HepG2 (cell line): Measurements from ENCODE around the gene CAPN9. TPM values are rescaled to one million over a fixed set of nuclear protein-coding genes. Genes with fewer than 3 reads are reported as not detected.

Experiments used
- ATAC-seq: fragments of 200-7000 bp; cut with Tn5 transposase; 3 replicates; pipeline ENCODE4 v1.9.1; 2020; ENCODE audit warnings: mild to moderate bottlenecking, moderate library complexity
- BruUV-seq: library from RNA; stranded (reverse); fragments of 400-500 nt; replicated peaks from 2 replicates; lab custom pipeline; 2021; lab: Mats Ljungman, UMichigan
- CTCF ChIA-PET: fragments of 300-600 bp; formaldehyde crosslinking; extraction: SDS; loops from one replicate; lab custom pipeline; 2021; ENCODE audit warnings: low total read pairs, inconsistent platforms, low intra/inter-chr PET ratio; lab: Yijun Ruan, JAX
- POLR2A ChIA-PET: fragments of 350-600 bp; sonication (Branson Sonifier 250); formaldehyde crosslinking; loops from one replicate; lab custom pipeline; 2020; ENCODE audit warnings: antibody characterized with exemption, inconsistent platforms; lab: Yijun Ruan, JAX
- DNase-seq: peaks from one replicate; pipeline ENCODE4 v3.0.0-alpha.2; 2015; ENCODE audit warnings: low spot score
- FAIRE-seq: peaks from 3 replicates; lab custom pipeline; 2011; peaks lifted over from hg19 to GRCh38; lab: Jason Lieb, UNC
- H2AFZ ChIP-seq: one replicate; pipeline ENCODE4 v1.6.1; 2011; ENCODE audit warnings: low read length, inconsistent platforms
- H3K27ac ChIP-seq: fragments of 300-600 bp; 3 replicates; pipeline ENCODE4 v1.8.0; 2011; ENCODE audit warnings: mixed run types, mild to moderate bottlenecking, mixed read lengths, low read length, inconsistent platforms; ENCODE audit not compliant: insufficient read depth; ENCODE audit errors: extremely low read length
- H3K27me3 ChIP-seq, 2 experiments: fragments of 200-600 bp in 1 of 2; 2 replicates in 1 of 2; 3 replicates in 1 of 2; pipeline versions ENCODE4 v1.6.0 to v1.8.0; 2011; ENCODE audit warnings: low read length in 2 of 2, mild to moderate bottlenecking in 2 of 2, moderate library complexity in 2 of 2, inconsistent platforms in 1 of 2; ENCODE audit not compliant: insufficient read depth in 2 of 2, control insufficient read depth in 1 of 2
- H3K36me3 ChIP-seq, 2 experiments: fragments of 200-600 bp in 1 of 2; replicated peaks in 1 of 2; 2 replicates in 1 of 2; 3 replicates in 1 of 2; pipeline versions ENCODE4 v1.5.1 to v1.8.0; 2011; ENCODE audit warnings: low read length in 2 of 2, inconsistent platforms in 1 of 2; ENCODE audit not compliant: insufficient read depth in 2 of 2, control insufficient read depth in 1 of 2
- H3K4me1 ChIP-seq: 2 replicates; pipeline ENCODE4 v1.5.1; 2012; ENCODE audit warnings: low read length, inconsistent platforms; ENCODE audit not compliant: insufficient read depth
- H3K4me2 ChIP-seq: 2 replicates; pipeline ENCODE4 v1.6.0; 2011; ENCODE audit warnings: low read depth, low read length, inconsistent platforms
- H3K4me3 ChIP-seq, 3 experiments: fragments of 200-600 bp in 1 of 3; sonication (generic), shearing (Covaris generic) in 1 of 3; replicated peaks in 1 of 3; 2 replicates each; pipeline ENCODE4 v1.5.1; 2011 to 2016; ENCODE audit warnings: low read length in 3 of 3, inconsistent platforms in 2 of 3, low read depth in 2 of 3, mild to moderate bottlenecking in 2 of 3, control low read depth in 1 of 3, mixed read lengths in 1 of 3; ENCODE audit not compliant: insufficient read depth in 1 of 3
- H3K79me2 ChIP-seq: one replicate; pipeline ENCODE4 v1.6.1; 2011; ENCODE audit warnings: low read length, inconsistent platforms; ENCODE audit not compliant: insufficient read depth
- H3K9ac ChIP-seq: 2 replicates; pipeline ENCODE4 v1.6.0; 2011; ENCODE audit warnings: mild to moderate bottlenecking, low read depth, low read length, inconsistent platforms; ENCODE audit not compliant: insufficient read depth
- H3K9me3 ChIP-seq: 2 replicates; pipeline ENCODE4 v1.5.1; 2012; ENCODE audit warnings: mild to moderate bottlenecking, low read length
- H4K20me1 ChIP-seq: 2 replicates; pipeline ENCODE4 v1.6.0; 2011; ENCODE audit warnings: inconsistent platforms, mild to moderate bottlenecking, low read length, moderate library complexity; ENCODE audit not compliant: insufficient read depth
- GFI1 ChIP-seq: sonication (generic); formaldehyde crosslinking; IDR thresholded peaks from 2 replicates; pipeline ENCODE4 v1.5.0; 2020; ENCODE audit warnings: missing genetic modification reagents, mild to moderate bottlenecking, borderline replicate concordance
- KDM2A ChIP-seq: sonication (generic); formaldehyde crosslinking; IDR thresholded peaks from 2 replicates; pipeline ENCODE4 v1.4.0; 2020; ENCODE audit warnings: low read depth, missing genetic modification reagents, borderline replicate concordance
- TCF12 ChIP-seq, 2 experiments: fragments of 450-650 bp in 1 of 2; sonication (generic) in 1 of 2; formaldehyde crosslinking in 1 of 2; IDR thresholded peaks; 2 replicates each; pipeline versions ENCODE4 v1.6.1 to v1.8.0; 2017 to 2022; ENCODE audit warnings: antibody characterized with exemption in 1 of 2, mild to moderate bottlenecking in 1 of 2, missing genetic modification reagents in 1 of 2, moderate library complexity in 1 of 2
- ZNF678 ChIP-seq: sonication (generic); formaldehyde crosslinking; IDR thresholded peaks from 2 replicates; pipeline ENCODE4 v1.4.0; 2020; ENCODE audit warnings: mild to moderate bottlenecking, missing genetic modification reagents
- WGBS: methylation state at CpG from one replicate; pipeline ENCODE4 v1.1.6; 2017; ENCODE audit warnings: low lambda C conversion rate; 5-methylcytosine and 5-hydroxymethylcytosine counted together
- in situ Hi-C: cut with HindIII; loops from 2 replicates; pipeline ENCODE4 v1.10.0; 2017; ENCODE audit warnings: low pct_unique_long_range_greater_than_20kb; ENCODE audit not compliant: extremely low pct_ligation_motif_present
- intact Hi-C: fragments of 100-400 bp; cut with micrococcal nuclease; formaldehyde crosslinking; loops from one replicate; pipeline ENCODE4 v1.10.0; 2022; ENCODE audit not compliant: unreplicated experiment
- polyA plus RNA-seq, 8 experiments: library from polyadenylated mRNA; depleted of rRNA in 3 of 8; stranded (reverse) in 7 of 8; unstranded in 1 of 8; fragments of >200 nt; fragmentation: Illumina TruSeq in 4 of 8; extraction: Trizol in 4 of 8; gene quantifications; 2 replicates each; pipeline versions ENCODE4 v1.2.1 to v1.2.3, GENCODE V29; 2011 to 2016; ENCODE audit warnings: low read depth in 4 of 8, missing spikeins in 1 of 8, mixed read lengths in 1 of 8; ENCODE audit not compliant: insufficient read depth in 1 of 8
- total RNA-seq, 5 experiments: library from RNA; depleted of rRNA; stranded (reverse); fragments of >200 nt; fragmentation: Illumina TruSeq; extraction: Trizol; gene quantifications; 2 replicates each; pipeline ENCODE4 v1.2.3, GENCODE V29; 2016; ENCODE audit warnings: low read depth in 1 of 5
- TF ChIP-seq, protein P1 (sequence below): sonication (generic); formaldehyde crosslinking; IDR thresholded peaks from 2 replicates; pipeline ENCODE4 v1.4.0; 2020; ENCODE audit warnings: mild to moderate bottlenecking, missing genetic modification reagents
- TF ChIP-seq, protein P2 (sequence below): sonication (generic); formaldehyde crosslinking; IDR thresholded peaks from 2 replicates; pipeline ENCODE4 v1.5.0; 2020; ENCODE audit warnings: missing genetic modification reagents
- TF ChIP-seq, protein P3 (sequence below): sonication (generic); formaldehyde crosslinking; IDR thresholded peaks from 2 replicates; pipeline ENCODE4 v1.4.0; 2020; ENCODE audit warnings: mild to moderate bottlenecking, missing genetic modification reagents
- TF ChIP-seq, protein P4 (sequence below): sonication (generic); formaldehyde crosslinking; IDR thresholded peaks from 2 replicates; pipeline ENCODE4 v1.8.0; 2022; ENCODE audit warnings: mild to moderate bottlenecking, missing genetic modification reagents, moderate library complexity

The CAPN9 gene
- total and polyA plus RNA-seq, 2 of the 13 experiments (the other 11 are each of a cell fraction or from before 2014, with no cell fraction given) = 0.04 to 0.31 TPM

DNA sequence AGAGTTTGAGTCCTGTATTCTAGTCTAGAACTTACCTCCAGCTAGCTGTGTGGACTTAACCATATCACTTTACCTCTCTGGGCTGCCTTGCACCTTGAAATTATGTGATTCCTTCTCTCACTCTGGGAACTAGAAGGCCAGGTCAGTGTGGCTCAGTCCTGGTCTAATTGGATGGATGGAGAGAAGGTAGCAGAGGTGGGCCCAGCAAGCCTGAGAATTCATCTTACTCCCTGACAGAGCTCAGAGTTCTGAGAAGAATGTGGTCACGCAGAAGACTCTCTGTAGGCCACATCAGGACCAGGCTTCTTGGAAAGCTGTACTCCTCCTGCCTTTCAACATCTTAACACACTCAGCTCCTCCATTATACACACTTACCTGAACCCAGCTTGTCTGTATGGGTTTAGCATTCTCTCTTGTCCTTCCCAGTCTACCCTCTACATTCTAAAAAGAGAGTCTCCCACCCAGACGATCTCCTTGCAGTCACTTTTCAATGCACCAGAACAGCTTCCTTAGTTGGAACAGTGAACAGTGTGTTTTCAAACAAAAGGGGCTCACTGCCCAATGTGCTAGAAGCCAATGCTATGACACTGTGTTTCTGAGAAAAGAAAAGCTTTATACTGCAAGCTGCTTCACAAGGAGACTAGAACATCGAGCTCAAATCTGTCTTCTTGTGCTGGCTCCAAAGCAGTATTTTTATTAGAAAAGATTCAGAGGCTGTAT lies 60.5 kb downstream of the CAPN9 start:
- Histone ChIP-seq H3K9me3 (peaks cover 5% of the 10 kb centered on the region), H2AFZ (no peak overlapping the region), H3K4me2 (no peak overlapping the region), H3K79me2 (no peaks in the 10 kb centered on the region), H3K27ac (no peak overlapping the region), H3K9ac (no peak overlapping the region), H4K20me1 (no peaks in the 10 kb centered on the region), H3K36me3 (no peaks in the 10 kb centered on the region), H3K4me3 (no peak overlapping the region), H3K4me1 (no peaks in the 10 kb centered on the region), H3K27me3 (peaks cover 0 to 4% of the 10 kb centered on the region in 2 experiments; a peak in 3 of 5 replicates)
- 23% methylated on average over 3 of the region's 3 CpGs for WGBS
- in situ Hi-C loops = no loop called here
- no TSS peak for BruUV-seq
- no peak for DNase-seq
- ChIA-PET POLR2A (no interaction called here), CTCF (no interaction called here)
- intact Hi-C loops = no loop called here
- FAIRE-seq = no peak
- no peak for ATAC-seq
- TF ChIP-seq, protein P1, sequence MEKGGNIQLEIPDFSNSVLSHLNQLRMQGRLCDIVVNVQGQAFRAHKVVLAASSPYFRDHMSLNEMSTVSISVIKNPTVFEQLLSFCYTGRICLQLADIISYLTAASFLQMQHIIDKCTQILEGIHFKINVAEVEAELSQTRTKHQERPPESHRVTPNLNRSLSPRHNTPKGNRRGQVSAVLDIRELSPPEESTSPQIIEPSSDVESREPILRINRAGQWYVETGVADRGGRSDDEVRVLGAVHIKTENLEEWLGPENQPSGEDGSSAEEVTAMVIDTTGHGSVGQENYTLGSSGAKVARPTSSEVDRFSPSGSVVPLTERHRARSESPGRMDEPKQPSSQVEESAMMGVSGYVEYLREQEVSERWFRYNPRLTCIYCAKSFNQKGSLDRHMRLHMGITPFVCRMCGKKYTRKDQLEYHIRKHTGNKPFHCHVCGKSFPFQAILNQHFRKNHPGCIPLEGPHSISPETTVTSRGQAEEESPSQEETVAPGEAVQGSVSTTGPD (CRISPR knock-in tag) = no peak
- TF ChIP-seq, protein P2, sequence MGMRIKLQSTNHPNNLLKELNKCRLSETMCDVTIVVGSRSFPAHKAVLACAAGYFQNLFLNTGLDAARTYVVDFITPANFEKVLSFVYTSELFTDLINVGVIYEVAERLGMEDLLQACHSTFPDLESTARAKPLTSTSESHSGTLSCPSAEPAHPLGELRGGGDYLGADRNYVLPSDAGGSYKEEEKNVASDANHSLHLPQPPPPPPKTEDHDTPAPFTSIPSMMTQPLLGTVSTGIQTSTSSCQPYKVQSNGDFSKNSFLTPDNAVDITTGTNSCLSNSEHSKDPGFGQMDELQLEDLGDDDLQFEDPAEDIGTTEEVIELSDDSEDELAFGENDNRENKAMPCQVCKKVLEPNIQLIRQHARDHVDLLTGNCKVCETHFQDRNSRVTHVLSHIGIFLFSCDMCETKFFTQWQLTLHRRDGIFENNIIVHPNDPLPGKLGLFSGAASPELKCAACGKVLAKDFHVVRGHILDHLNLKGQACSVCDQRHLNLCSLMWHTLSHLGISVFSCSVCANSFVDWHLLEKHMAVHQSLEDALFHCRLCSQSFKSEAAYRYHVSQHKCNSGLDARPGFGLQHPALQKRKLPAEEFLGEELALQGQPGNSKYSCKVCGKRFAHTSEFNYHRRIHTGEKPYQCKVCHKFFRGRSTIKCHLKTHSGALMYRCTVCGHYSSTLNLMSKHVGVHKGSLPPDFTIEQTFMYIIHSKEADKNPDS (CRISPR knock-in tag) = no peak
- TF ChIP-seq KDM2A (CRISPR knock-in tag) (no peak), TCF12 (IDR thresholded peaks at IDR 0.05) (no peak), TCF12 (CRISPR knock-in tag; IDR thresholded peaks at IDR 0.05) (no peak), GFI1 (CRISPR knock-in tag) (no peak), ZNF678 (CRISPR knock-in tag) (no peak)
- TF ChIP-seq, protein P3, sequence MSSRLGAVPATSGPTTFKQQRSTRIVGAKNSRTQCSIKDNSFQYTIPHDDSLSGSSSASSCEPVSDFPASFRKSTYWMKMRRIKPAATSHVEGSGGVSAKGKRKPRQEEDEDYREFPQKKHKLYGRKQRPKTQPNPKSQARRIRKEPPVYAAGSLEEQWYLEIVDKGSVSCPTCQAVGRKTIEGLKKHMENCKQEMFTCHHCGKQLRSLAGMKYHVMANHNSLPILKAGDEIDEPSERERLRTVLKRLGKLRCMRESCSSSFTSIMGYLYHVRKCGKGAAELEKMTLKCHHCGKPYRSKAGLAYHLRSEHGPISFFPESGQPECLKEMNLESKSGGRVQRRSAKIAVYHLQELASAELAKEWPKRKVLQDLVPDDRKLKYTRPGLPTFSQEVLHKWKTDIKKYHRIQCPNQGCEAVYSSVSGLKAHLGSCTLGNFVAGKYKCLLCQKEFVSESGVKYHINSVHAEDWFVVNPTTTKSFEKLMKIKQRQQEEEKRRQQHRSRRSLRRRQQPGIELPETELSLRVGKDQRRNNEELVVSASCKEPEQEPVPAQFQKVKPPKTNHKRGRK (CRISPR knock-in tag) = no peak
- TF ChIP-seq, protein P4, sequence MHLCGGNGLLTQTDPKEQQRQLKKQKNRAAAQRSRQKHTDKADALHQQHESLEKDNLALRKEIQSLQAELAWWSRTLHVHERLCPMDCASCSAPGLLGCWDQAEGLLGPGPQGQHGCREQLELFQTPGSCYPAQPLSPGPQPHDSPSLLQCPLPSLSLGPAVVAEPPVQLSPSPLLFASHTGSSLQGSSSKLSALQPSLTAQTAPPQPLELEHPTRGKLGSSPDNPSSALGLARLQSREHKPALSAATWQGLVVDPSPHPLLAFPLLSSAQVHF = no peak
